HG02852 (cell line): ENCODE data around the gene SLC25A39.

Experiments used
- ATAC-seq: cut with Tn5 transposase; IDR thresholded peaks from one replicate; pipeline ENCODE4 v1.9.1; 2021; ENCODE audit warnings: mild to moderate bottlenecking, moderate library complexity; ENCODE audit not compliant: unreplicated experiment

Gene SLC25A39

GRCh38 chr17:44314869-44315661, 9.6 kb downstream of the SLC25A39 start:
- ATAC-seq, result no peak

GRCh38 chr17:44314524-44314868, 10.1 kb downstream of the SLC25A39 start:
- ATAC-seq, result no peak

GRCh38 chr17:44314031-44314430, 10.6 kb downstream of the SLC25A39 start:
- ATAC-seq, result no peak

GRCh38 chr17:44312396-44313104, 12.1 kb downstream of the SLC25A39 start:
- no peak for ATAC-seq

GRCh38 chr17:44311562-44312181, 13.0 kb downstream of the SLC25A39 start:
- no peak for ATAC-seq

GRCh38 chr17:44310609-44311376, 13.8 kb downstream of the SLC25A39 start:
- no peak for ATAC-seq

- no peak for ATAC-seq
Observed at GRCh38 chr17:44310188-44310587, 14.4 kb downstream of the SLC25A39 start.

- no peak for ATAC-seq
Observed at GRCh38 chr17:44309472-44309871, 15.2 kb downstream of the SLC25A39 start.

- ATAC-seq, result no peak
Observed at GRCh38 chr17:44308865-44309264, 15.8 kb downstream of the SLC25A39 start.

- no peak for ATAC-seq
Observed at GRCh38 chr17:44308320-44308818, 16.3 kb downstream of the SLC25A39 start, which contains the start of gene RUNDC3A. Gene RUNDC3A (plus strand): TSS chr17:44308601. CDS start chr17:44308833, 232 bp downstream.

- no peak for ATAC-seq
Observed at GRCh38 chr17:44307387-44308186, 17.0 kb downstream of the SLC25A39 start.

- ATAC-seq, result no peak
Observed at GRCh38 chr17:44304651-44305050, 20.0 kb downstream of the SLC25A39 start.

- no peak for ATAC-seq
Observed at GRCh38 chr17:44297975-44298374, 26.6 kb downstream of the SLC25A39 start.

- ATAC-seq, result no peak
Observed at GRCh38 chr17:44293509-44294226, 31.0 kb downstream of the SLC25A39 start.

- no peak for ATAC-seq
Observed at GRCh38 chr17:44287651-44288050, 37.0 kb downstream of the SLC25A39 start.

GRCh38 chr17:44284024-44284400, 40.6 kb downstream of the SLC25A39 start:
- ATAC-seq, result no peak

- no peak for ATAC-seq
Observed at GRCh38 chr17:44283344-44284023, 41.1 kb downstream of the SLC25A39 start.

GRCh38 chr17:44282264-44282663, 42.4 kb downstream of the SLC25A39 start:
- no peak for ATAC-seq

- ATAC-seq, result no peak
Observed at GRCh38 chr17:44281570-44281969, 43.1 kb downstream of the SLC25A39 start.
